Type B pancreatic cell (in vitro differentiated cells): Measurements from ENCODE around the gene PSTPIP1. TPM values are rescaled to one million over a fixed set of nuclear protein-coding genes. Genes with fewer than 3 reads are reported as not detected.

Source experiments
- DNase-seq: peaks from one replicate; pipeline ENCODE4 v3.0.0; 2021; ENCODE audit warnings: mixed read lengths; ENCODE audit not compliant: unreplicated experiment; ENCODE audit errors: extremely low spot score
- H3K27ac Mint-ChIP-seq: 2 replicates; pipeline ENCODE4 v1.8.0; 2021; ENCODE audit warnings: mild to moderate bottlenecking, mixed read lengths
- H3K27me3 Mint-ChIP-seq: 2 replicates; pipeline ENCODE4 v1.8.0; 2021; ENCODE audit warnings: mixed read lengths
- H3K36me3 Mint-ChIP-seq: 2 replicates; pipeline ENCODE4 v1.8.0; 2021; ENCODE audit warnings: mixed read lengths
- H3K4me1 Mint-ChIP-seq: one replicate; pipeline ENCODE4 v1.8.0; 2021; ENCODE audit warnings: mixed read lengths; ENCODE audit not compliant: unreplicated experiment
- H3K4me3 Mint-ChIP-seq: 2 replicates; pipeline ENCODE4 v1.8.0; 2021; ENCODE audit warnings: mild to moderate bottlenecking, mixed read lengths
- H3K9me3 Mint-ChIP-seq: 2 replicates; pipeline ENCODE4 v1.8.0; 2021; ENCODE audit warnings: mixed read lengths
- total RNA-seq: library from RNA; stranded (reverse); gene quantifications from 2 replicates; pipeline ENCODE4 v1.2.1, GENCODE V29; 2021; ENCODE audit warnings: low replicate concordance
- TF ChIP-seq, protein P1 (sequence below): fragments of 200-600 bp; sonication (generic); conservative IDR thresholded peaks from 2 replicates; pipeline ENCODE4 v1.5.0; 2021; ENCODE audit warnings: antibody characterized with exemption, mild to moderate bottlenecking

Gene PSTPIP1
- total RNA-seq, 1 donor from 2014 or later: 0.77 TPM

DNA sequence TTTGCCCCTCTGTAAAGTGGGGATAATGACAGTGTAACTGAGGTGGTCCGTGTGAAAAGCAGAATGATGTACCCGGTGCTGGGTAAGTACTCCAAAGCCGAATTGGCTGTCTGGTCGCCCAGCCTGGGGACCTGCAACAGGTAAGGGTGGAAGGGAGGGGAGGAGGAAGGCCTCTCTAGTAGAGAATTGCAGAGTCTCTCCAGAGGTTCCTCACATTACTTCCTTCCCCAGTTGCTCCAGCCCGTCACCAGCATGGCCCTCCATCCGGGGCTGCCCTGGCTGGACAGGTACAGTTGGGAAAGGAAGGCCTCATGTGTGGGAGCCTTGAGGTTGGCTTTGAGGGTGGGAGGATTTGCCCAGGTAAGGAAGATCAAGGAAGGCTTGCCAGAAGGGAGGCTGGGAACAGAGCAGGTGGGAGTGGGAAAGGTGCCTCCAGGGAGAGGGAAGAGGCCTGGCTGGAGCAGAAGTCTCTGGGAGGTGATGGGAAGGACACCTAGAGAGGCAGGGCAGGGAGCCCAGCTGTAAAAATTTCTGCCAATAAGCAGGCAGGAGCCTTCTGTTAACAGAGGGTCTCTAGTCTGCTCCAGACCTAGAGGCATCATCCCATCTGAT, 1.7 kb upstream of the PSTPIP1 start:
- no peak for DNase-seq
- TF ChIP-seq, protein P1, sequence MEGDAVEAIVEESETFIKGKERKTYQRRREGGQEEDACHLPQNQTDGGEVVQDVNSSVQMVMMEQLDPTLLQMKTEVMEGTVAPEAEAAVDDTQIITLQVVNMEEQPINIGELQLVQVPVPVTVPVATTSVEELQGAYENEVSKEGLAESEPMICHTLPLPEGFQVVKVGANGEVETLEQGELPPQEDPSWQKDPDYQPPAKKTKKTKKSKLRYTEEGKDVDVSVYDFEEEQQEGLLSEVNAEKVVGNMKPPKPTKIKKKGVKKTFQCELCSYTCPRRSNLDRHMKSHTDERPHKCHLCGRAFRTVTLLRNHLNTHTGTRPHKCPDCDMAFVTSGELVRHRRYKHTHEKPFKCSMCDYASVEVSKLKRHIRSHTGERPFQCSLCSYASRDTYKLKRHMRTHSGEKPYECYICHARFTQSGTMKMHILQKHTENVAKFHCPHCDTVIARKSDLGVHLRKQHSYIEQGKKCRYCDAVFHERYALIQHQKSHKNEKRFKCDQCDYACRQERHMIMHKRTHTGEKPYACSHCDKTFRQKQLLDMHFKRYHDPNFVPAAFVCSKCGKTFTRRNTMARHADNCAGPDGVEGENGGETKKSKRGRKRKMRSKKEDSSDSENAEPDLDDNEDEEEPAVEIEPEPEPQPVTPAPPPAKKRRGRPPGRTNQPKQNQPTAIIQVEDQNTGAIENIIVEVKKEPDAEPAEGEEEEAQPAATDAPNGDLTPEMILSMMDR: no peak
- H3K36me3 Mint-ChIP-seq: no peaks in the 10 kb centered on the region
- H3K27ac Mint-ChIP-seq: no peak overlapping the region
- no peaks in the 10 kb centered on the region for H3K27me3 Mint-ChIP-seq
- H3K9me3 Mint-ChIP-seq: no peaks in the 10 kb centered on the region
- H3K4me1 Mint-ChIP-seq: peaks cover 15% of the 10 kb centered on the region
- H3K4me3 Mint-ChIP-seq: no peak overlapping the region

DNA sequence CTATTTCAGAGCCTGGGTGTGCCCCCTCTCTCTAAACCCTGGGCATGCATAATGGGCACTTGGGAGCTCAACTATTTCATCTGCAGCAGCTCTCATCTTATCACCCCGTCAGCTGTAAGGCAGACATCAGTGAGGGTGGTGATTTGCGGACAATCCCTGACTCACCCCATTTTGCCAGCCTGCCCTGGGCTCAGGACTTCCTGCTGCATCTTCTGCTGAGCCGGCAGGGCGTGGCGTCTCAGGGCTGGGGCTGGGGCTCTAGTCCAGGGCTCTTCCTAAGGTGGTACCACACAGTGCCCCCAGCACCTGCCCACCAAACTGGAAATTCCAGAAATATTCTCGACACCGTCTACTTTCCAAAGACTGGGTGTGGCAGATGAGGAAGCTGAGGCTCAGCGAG, 925 bp upstream of the PSTPIP1 start:
- H3K36me3 Mint-ChIP-seq: no peaks in the 10 kb centered on the region
- DNase-seq: no peak
- H3K4me3 Mint-ChIP-seq: no peak overlapping the region
- H3K4me1 Mint-ChIP-seq: peaks cover 8% of the 10 kb centered on the region
- H3K27ac Mint-ChIP-seq: no peak overlapping the region
- H3K9me3 Mint-ChIP-seq: no peaks in the 10 kb centered on the region
- TF ChIP-seq, protein P1: no peak
- H3K27me3 Mint-ChIP-seq: no peaks in the 10 kb centered on the region

GRCh38 chr15:76994496-76994895, 430 bp upstream of the PSTPIP1 start:
- TF ChIP-seq, protein P1: no peak
- H3K4me3 Mint-ChIP-seq: no peak overlapping the region
- H3K36me3 Mint-ChIP-seq: no peaks in the 10 kb centered on the region
- DNase-seq: no peak
- peaks cover 6% of the 10 kb centered on the region for H3K4me1 Mint-ChIP-seq
- H3K9me3 Mint-ChIP-seq: no peaks in the 10 kb centered on the region
- H3K27ac Mint-ChIP-seq: no peak overlapping the region
- H3K27me3 Mint-ChIP-seq: no peaks in the 10 kb centered on the region

DNA sequence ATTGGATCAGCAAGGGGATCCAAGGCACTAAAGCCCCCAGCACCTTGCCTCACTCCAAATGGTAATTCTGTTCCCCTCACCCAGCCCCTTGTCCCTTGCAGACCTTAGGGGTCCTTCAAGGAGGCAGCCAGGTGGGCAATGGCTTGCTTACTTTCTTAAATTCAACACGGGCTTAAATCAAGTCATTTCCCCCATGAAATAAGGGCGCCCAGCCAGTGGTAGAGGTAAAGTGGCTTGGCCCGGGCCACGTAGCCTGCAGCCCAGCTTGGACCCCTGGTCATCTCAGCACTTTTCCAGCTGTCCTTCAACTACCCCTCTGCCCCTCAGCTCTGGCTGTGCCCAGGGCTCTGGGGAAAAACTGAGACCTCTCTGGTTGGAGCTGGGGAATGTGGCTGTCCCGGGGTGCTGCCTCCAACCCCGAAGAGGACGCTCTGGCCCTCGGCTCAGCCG, 1.2 kb downstream of the PSTPIP1 start:
- H3K27ac Mint-ChIP-seq: no peak overlapping the region
- no peaks in the 10 kb centered on the region for H3K27me3 Mint-ChIP-seq
- H3K4me1 Mint-ChIP-seq: peaks cover 5% of the 10 kb centered on the region
- H3K9me3 Mint-ChIP-seq: no peaks in the 10 kb centered on the region
- no peaks in the 10 kb centered on the region for H3K36me3 Mint-ChIP-seq
- TF ChIP-seq, protein P1: no peak
- DNase-seq: no peak
- no peak overlapping the region for H3K4me3 Mint-ChIP-seq

- no peaks in the 10 kb centered on the region for H3K36me3 Mint-ChIP-seq
- H3K4me1 Mint-ChIP-seq: no peaks in the 10 kb centered on the region
- H3K27ac Mint-ChIP-seq: no peak overlapping the region
- H3K27me3 Mint-ChIP-seq: peaks cover 3% of the 10 kb centered on the region
- DNase-seq: no peak
- no peaks in the 10 kb centered on the region for H3K9me3 Mint-ChIP-seq
- TF ChIP-seq, protein P1: no peak
- no peak overlapping the region for H3K4me3 Mint-ChIP-seq
These were observed 1.8 kb downstream of the PSTPIP1 start for GRCh38 chr15:76996526-76997401.
